GM08714 (cell line): ENCODE measurements around the gene TRIM47.

ENCODE experiments used
- H3K4me3 ChIP-seq: fragments of 200-500 bp; sonication (Bioruptor generic); 2 replicates; pipeline ENCODE4 v1.5.1; 2014; ENCODE audit warnings: mild to moderate bottlenecking, low read length, inconsistent platforms
- ZNF274 ChIP-seq: IDR thresholded peaks from 2 replicates; pipeline ENCODE4 v1.6.1; 2012; ENCODE audit warnings: mild to moderate bottlenecking, low read depth, low read length

Gene TRIM47

GRCh38 chr17:75900691-75901533 lies 22.5 kb upstream of the TRIM47 start:
- no peak overlapping the region for H3K4me3 ChIP-seq
- TF ChIP-seq ZNF274 = no peak

- TF ChIP-seq ZNF274 = no peak
- no peak overlapping the region for H3K4me3 ChIP-seq
Observed at GRCh38 chr17:75899767-75900468, 21.5 kb upstream of the TRIM47 start.

GRCh38 chr17:75899353-75899752 lies 21.0 kb upstream of the TRIM47 start:
- no peak for TF ChIP-seq ZNF274
- H3K4me3 ChIP-seq = no peak overlapping the region

- TF ChIP-seq ZNF274 = no peak
- H3K4me3 ChIP-seq = no peak overlapping the region
Observed at GRCh38 chr17:75898791-75899190, 20.4 kb upstream of the TRIM47 start.

- TF ChIP-seq ZNF274 = no peak
- no peak overlapping the region for H3K4me3 ChIP-seq
Observed at GRCh38 chr17:75898065-75898464, 19.7 kb upstream of the TRIM47 start.

GRCh38 chr17:75897160-75898019 lies 19.0 kb upstream of the TRIM47 start:
- no peak for TF ChIP-seq ZNF274
- H3K4me3 ChIP-seq = no peak overlapping the region

GRCh38 chr17:75896415-75897159 lies 18.2 kb upstream of the TRIM47 start, which contains the start of gene TRIM65:
TSS of gene TRIM65 (minus strand) at chr17:75896951. CDS start at chr17:75896937, 14 bp downstream.
- TF ChIP-seq ZNF274 = no peak

GRCh38 chr17:75895370-75896155 lies 17.2 kb upstream of the TRIM47 start:
- TF ChIP-seq ZNF274 = no peak
- H3K4me3 ChIP-seq = peak overlapping the region; percentile 77

More at GRCh38 chr17:75896415-75897159, 18.2 kb upstream of the TRIM47 start, which contains the start of gene TRIM65:
- peak within 1 kb of the TSS; percentile 77 for H3K4me3 ChIP-seq

GRCh38 chr17:75894049-75894733 lies 15.8 kb upstream of the TRIM47 start:
- TF ChIP-seq ZNF274 = no peak
- H3K4me3 ChIP-seq = no peak overlapping the region

- H3K4me3 ChIP-seq = no peak overlapping the region
- TF ChIP-seq ZNF274 = no peak
Observed at GRCh38 chr17:75893305-75894048, 15.1 kb upstream of the TRIM47 start.

GRCh38 chr17:75892556-75893224 lies 14.3 kb upstream of the TRIM47 start:
- no peak for TF ChIP-seq ZNF274

More at GRCh38 chr17:75892556-75893224, 14.3 kb upstream of the TRIM47 start:
- no peak overlapping the region for H3K4me3 ChIP-seq
